Fibroblast of upper back skin (primary cell): Measurements from ENCODE around the gene NXN.
"Not testable (repeated sequence)": the region's sequence is repeated elsewhere in the genome, so short reads cannot be mapped to it uniquely, and the experiment has no call there.

Experiments
- DNase-seq: peaks from one replicate; pipeline ENCODE4 v3.0.0-alpha.2; 2013

Gene NXN

GRCh38 chr17:978103-979093 lies 1.2 kb downstream of the NXN start:
- peak; percentile 74 for DNase-seq

GRCh38 chr17:977166-977565 lies 2.4 kb downstream of the NXN start:
- DNase-seq, result peak; percentile 55

- DNase-seq, result no peak
Measured at GRCh38 chr17:976312-976711, 3.3 kb downstream of the NXN start.

DNA sequence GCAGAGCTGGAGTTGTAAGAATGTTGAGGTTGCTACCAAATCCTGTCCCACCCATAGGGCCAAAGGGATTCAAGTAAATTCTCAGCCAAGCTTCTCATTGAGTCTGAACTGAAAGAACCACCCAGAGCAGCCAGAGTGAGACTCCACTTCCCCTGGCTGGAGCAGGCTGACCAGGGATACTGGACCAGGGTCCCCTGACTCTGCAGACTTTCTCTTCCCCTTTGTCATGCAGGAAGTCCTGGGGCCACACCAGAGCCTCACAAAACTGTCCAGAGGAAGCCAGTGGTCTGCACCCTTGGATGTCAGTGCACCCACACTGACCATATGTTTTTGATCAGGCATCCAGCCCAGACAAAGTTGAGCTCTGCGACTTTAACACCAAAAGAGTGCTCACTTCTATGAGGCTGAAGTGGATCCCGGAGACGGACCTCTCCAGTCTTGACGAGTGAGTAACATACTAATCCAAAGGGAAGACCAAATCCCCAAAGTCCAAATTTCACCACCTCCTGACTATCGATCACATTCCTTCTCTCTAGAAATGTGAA lies 4.1 kb downstream of the NXN start:
- peak; percentile 82 for DNase-seq

DNA sequence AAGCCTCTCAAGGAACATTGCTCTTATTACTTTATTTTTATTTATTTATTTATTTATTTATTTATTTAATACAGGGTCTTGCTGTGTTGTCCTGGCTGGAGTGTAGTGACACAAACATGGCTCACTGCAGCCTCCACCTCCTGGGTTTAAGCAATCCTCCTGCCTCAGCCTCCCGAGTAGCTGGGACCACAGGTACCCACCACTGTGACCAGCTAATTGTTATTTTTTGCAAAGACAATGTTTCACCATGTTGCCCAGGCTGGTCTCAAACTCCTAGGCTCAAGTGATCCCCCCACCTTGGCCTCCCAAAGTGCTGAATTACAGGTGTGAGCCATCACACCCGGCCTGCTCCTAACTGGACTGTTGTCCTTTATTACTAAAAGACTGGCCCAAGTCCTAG lies 4.8 kb downstream of the NXN start:
- not testable (repeated sequence) for DNase-seq

GRCh38 chr17:973053-973452 lies 6.5 kb downstream of the NXN start:
- DNase-seq, result peak; percentile 52

DNA sequence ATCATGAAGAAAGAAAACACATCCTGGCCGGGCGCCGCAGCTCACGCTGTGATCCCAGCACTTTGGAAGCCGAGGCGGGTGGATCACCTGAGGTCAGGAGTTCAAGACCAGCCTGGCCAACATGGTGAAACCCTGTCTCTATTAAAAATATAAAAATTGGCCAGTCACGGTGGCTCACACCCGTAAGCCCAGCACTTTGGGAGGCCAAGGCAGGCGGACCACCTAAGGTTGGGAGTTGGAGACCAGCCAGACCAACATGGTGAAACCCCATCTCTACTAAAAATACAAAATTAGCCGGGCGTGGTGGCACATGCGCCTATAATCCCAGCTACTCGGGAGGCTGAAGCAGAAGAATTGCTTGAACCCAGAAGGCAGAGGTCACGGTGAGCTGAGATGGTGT lies 7.7 kb downstream of the NXN start:
- not testable (repeated sequence) for DNase-seq

GRCh38 chr17:970364-970763 lies 9.2 kb downstream of the NXN start:
- no peak for DNase-seq

DNA sequence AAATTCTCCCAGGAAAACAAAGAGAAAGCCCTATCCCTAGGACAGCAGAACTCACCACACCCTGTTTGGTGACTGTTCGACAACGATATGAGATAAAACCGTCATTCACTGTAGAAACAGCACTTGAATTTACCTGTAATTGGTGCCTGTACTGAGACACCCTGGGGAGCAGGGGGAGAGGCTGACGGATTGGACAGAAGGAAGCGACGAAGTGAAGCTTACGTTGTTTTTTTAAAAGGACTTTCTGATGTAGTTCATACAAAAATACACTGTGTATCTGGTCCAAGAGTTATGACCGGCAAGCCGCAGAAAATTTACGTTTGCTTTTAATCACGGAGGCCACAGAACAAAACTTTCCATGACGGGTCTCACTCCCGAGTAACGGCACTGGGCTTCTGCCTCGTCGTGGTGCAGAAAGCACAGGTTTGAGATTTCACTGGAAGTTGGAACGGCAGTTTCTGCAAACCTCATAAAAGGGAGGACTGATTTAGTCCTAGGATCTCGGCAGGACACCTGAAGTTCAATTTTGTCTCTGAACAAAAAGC lies 9.7 kb downstream of the NXN start:
- DNase-seq, result no peak

DNA sequence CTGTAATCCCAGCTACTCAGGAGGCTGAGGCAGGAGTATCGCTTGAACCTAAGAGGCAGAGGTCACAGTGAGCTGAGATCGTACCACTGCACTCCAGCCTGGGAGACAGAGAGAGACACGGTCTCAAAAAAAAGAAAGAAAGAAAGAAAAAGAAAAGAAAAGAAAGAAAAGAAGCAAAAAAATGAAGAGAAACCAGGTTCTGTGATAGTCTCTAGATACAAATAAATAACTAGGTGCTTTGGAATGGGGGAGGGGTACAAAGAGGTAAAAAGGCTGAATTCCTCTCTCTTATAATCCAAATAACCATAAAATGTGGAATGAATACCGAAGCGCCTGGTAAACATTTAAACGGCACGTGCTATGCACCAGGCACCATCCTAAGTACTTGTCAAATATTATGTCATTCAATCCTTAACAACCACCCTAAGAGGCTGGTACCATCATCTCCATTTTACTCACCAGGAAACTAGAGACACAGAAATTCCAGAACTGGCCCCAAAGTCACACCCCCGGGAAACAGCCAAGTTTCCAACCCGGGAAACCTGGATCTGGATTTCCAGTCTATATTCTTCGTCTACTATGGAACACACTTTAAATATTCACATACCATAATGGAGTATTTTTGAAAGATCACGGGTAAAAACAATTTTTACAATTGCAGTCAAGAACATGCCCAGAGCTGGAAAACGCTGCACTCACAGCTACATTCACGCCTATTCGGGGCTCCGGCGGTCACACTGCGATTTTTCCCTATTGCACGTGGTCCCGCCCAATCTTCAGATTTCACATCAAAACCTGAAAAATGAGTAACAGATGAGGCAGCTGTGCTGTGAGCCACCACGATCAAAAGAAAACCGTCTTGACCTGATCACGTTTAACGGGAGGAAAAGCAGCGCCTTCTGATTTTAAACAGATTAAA lies 10.5 kb downstream of the NXN start:
- DNase-seq, result peak; percentile 67

- no peak for DNase-seq
Measured at GRCh38 chr17:967122-967521, 12.5 kb downstream of the NXN start.

GRCh38 chr17:965311-965989 lies 14.1 kb downstream of the NXN start:
- DNase-seq, result peak; percentile 48

DNA sequence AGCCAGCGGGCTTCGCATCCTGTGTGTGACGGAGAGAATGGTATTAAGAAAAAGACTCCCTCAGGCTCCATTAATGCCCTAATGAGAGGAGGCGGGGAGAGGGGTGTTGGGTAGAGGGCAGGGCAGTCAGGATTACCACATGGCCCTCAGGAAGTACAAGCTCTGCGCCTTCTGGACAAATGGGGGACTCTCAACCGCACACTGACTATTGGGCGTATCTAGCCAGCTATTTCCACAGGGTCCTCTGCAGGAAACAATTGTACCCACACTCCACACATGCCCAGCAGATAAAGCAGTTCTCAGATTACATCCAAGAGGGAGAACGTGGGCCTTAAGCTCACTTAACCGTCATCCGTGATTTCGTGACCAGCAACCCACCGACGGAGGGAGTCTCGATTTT lies 14.7 kb downstream of the NXN start:
- DNase-seq, result no peak

GRCh38 chr17:962670-963069 lies 16.9 kb downstream of the NXN start:
- DNase-seq, result no peak

GRCh38 chr17:962166-962565 lies 17.4 kb downstream of the NXN start:
- no peak for DNase-seq

- DNase-seq, result no peak
Measured at GRCh38 chr17:958712-959451, 20.7 kb downstream of the NXN start.

DNA sequence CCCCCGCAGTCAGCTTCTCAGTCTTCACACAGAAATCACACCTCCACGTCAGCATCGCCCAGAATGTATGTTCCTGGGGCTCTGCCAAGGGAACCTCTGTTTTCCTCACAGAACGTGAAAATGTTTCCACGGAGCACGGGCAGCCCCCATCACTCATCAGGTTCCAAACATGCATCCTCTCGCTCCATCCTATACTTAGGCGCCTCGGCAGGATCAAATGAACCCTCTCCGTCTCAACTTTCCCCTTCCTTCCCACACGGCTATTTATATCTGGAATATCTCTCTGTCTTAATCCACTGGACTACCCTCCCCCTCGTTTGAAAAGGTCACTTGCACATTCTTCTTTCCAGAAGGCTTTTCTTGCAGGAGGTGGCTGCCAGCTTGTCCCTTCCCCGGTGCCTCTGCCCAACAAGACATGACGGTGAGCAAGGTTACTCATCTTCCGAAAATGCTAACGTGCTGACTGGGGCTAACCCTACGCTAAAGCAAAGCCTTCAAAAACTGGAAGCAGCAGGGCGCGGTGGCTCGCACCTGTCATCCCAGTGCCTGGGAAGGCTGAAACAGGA lies 21.6 kb downstream of the NXN start:
- DNase-seq, result no peak

GRCh38 chr17:956905-957304 lies 22.7 kb downstream of the NXN start:
- peak; percentile 16 for DNase-seq

DNA sequence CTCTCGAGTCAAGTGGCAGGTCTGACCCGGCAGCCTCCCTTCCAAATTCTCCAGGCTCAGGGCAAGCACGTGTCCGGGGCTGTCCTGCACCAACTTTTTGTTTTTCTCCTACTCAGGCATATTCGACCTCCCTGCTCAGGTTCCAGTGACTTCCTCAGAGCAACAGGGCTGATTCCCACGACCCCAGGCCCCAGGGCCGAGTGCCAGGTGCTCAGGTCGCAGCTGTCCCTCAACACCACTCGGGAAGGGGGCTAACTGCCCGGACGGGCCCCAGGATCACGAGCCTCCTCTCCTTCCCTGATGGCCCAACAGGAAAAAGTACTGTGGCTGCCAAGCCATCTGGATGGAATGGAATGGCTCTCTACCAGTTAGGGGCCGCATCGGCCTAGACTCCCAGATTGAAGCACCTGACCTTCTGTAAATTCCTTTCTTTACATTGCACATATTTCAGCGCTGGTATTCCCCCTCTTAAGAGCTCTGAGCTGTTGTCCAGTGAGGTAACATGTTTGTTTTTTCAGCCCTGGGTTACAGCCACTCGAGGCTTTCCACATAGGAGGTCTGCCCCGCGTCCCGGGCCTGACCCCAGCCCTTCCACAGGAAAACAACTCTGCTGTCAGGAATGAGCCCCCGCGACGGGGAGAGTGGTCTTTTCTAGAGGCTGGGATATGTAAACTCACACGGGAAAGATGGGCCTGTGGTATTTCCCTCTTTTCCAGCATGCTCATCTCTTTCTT lies 25.0 kb downstream of the NXN start:
- DNase-seq, result peak; percentile 85

DNA sequence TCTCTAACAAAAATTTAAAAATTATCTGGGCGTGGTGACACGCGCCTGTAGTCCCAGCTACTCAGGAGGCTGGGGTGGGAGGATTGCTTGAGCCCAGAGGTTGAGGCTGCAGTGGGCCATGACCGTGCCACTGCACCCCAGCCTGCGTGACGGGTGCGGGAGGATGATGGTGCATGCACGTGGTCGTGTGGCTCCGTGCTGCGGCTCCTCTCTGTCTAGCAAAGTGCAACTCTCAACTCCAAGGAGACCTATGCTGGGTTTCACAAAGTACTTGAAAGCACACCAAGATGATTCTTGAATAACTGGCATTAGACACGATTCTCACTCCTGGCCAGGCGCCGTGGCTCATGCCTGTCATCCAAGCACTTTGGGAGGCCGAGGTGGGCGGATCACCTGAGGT lies 25.8 kb downstream of the NXN start:
- DNase-seq, result no peak

GRCh38 chr17:952592-952991 lies 27.0 kb downstream of the NXN start:
- not testable (repeated sequence) for DNase-seq
